Ascending aorta (tissue), 2 donors: ENCODE measurements around the gene ZNF688. TPM values are rescaled to one million over a fixed set of nuclear protein-coding genes. Genes with fewer than 3 reads are reported as not detected.
"Not testable (repeated sequence)": the region's sequence is repeated elsewhere in the genome, so short reads cannot be mapped to it uniquely, and the experiment has no call there.

Experiments used
- DNase-seq, 2 donors: peaks; one replicate each; pipeline ENCODE4 v3.0.0-alpha.2; 2019; ENCODE audit warnings: low spot score in 2 of 2
- H3K27ac ChIP-seq, 2 donors: fragments of 200-600 bp; sonication (generic); one replicate each; pipeline ENCODE4 v1.5.1; 2016 to 2017; ENCODE audit warnings: mild to moderate bottlenecking in 1 of 2
- H3K27me3 ChIP-seq: fragments of 200-600 bp; sonication (generic); one replicate; pipeline ENCODE4 v1.5.1; 2017
- H3K36me3 ChIP-seq, 2 donors: fragments of 200-600 bp; sonication (generic); one replicate each; pipeline ENCODE4 v1.5.1; 2016
- H3K4me1 ChIP-seq, 2 donors: fragments of 200-600 bp; sonication (generic); one replicate each; pipeline ENCODE4 v1.5.1; 2016 to 2017; ENCODE audit warnings: mild to moderate bottlenecking in 1 of 2
- H3K4me3 ChIP-seq, 2 donors: fragments of 200-600 bp; sonication (generic); one replicate each; pipeline ENCODE4 v1.5.1; 2016 to 2017; ENCODE audit warnings: mild to moderate bottlenecking in 1 of 2
- H3K9me3 ChIP-seq, 2 donors: fragments of 200-600 bp; sonication (generic); one replicate each; pipeline ENCODE4 v1.5.1; 2016
- CTCF ChIP-seq, 3 experiments: fragments of 200-600 bp in 2 of 3; fragments of 450-650 bp in 1 of 3; sonication (generic) in 2 of 3; IDR thresholded peaks; one replicate each; pipeline ENCODE4 v1.5.1; 2016 to 2019; ENCODE audit warnings: antibody characterized with exemption in 3 of 3, mild to moderate bottlenecking in 1 of 3, moderate library complexity in 1 of 3
- intact Hi-C: fragments of 100-400 bp; cut with DNase I; formaldehyde crosslinking; loops from one replicate; pipeline ENCODE4 v1.15.1; 2023
- total RNA-seq: library from RNA; depleted of rRNA; stranded (reverse); fragments of >200 nt; gene quantifications from one replicate; pipeline ENCODE4 v1.1.0, GENCODE V29; 2016

Gene ZNF688
- total RNA-seq, 1 donor from 2014 or later = 11.3 TPM

GRCh38 chr16:30523768-30524574 lies 47.5 kb downstream of the ZNF688 start:
- Histone ChIP-seq H3K36me3 (peaks cover 8% of the 10 kb centered on the region in 2 donors), H3K27me3 (no peaks in the 10 kb centered on the region), H3K4me3 (no peak overlapping the region), H3K27ac (no peak overlapping the region), H3K4me1 (peaks cover 0 to 6% of the 10 kb centered on the region in 2 donors), H3K9me3 (no peaks in the 10 kb centered on the region)
- intact Hi-C loops = no loop called here
- no peak for TF ChIP-seq CTCF (IDR thresholded peaks at IDR 0.05)
- DNase-seq = no peak

GRCh38 chr16:30522702-30523463 lies 48.6 kb downstream of the ZNF688 start:
- H3K4me1 ChIP-seq, H3K27ac ChIP-seq, H3K9me3 ChIP-seq, DNase-seq, H3K27me3 ChIP-seq, H3K4me3 ChIP-seq, H3K36me3 ChIP-seq, intact Hi-C loops: not testable (repeated sequence)

GRCh38 chr16:30521873-30522641 lies 49.5 kb downstream of the ZNF688 start:
- Histone ChIP-seq H3K9me3 (no peaks in the 10 kb centered on the region), H3K27ac (no peak overlapping the region), H3K4me3 (no peak overlapping the region), H3K4me1 (no peaks in the 10 kb centered on the region), H3K27me3 (no peaks in the 10 kb centered on the region), H3K36me3 (peaks cover 8% of the 10 kb centered on the region in 2 donors)
- intact Hi-C loops = no loop called here
- no peak for TF ChIP-seq CTCF (IDR thresholded peaks at IDR 0.05)
- no peak for DNase-seq

GRCh38 chr16:30521476-30521872 lies 50.0 kb downstream of the ZNF688 start:
- no peak for TF ChIP-seq CTCF (IDR thresholded peaks at IDR 0.05)
- Histone ChIP-seq H3K4me3 (no peak overlapping the region), H3K27ac (no peak overlapping the region), H3K27me3 (no peaks in the 10 kb centered on the region), H3K9me3 (no peaks in the 10 kb centered on the region), H3K4me1 (no peaks in the 10 kb centered on the region), H3K36me3 (peaks cover 8% of the 10 kb centered on the region in 2 donors)
- no peak for DNase-seq
- intact Hi-C loops = no loop called here

Other genes with a start within 250 kb of the ZNF688 start
- gene CD2BP2, start 216.4 kb downstream of the ZNF688 start, total RNA-seq = 15.1 TPM
- gene TBC1D10B, start 201.2 kb downstream of the ZNF688 start, total RNA-seq = 20.9 TPM
- not detected for gene MYL11, start 196.9 kb downstream of the ZNF688 start, total RNA-seq
- not detected for gene SEPTIN1, start 189.2 kb downstream of the ZNF688 start, total RNA-seq
- gene ZNF48, start 176.3 kb downstream of the ZNF688 start, total RNA-seq = 25.1 TPM
- 49.6 TPM for gene ZNF771, start 164.1 kb downstream of the ZNF688 start, total RNA-seq
- 7.2 TPM for gene DCTPP1, start 141.7 kb downstream of the ZNF688 start, total RNA-seq
- 22.8 TPM for gene SEPHS2, start 125.8 kb downstream of the ZNF688 start, total RNA-seq
- 0.11 TPM for gene ITGAL, start 99.0 kb downstream of the ZNF688 start, total RNA-seq
- gene ZNF768, start 45.1 kb downstream of the ZNF688 start, total RNA-seq = 18.9 TPM
- gene ZNF747, start 36.9 kb downstream of the ZNF688 start, total RNA-seq = 19.6 TPM
- gene ZNF764, start 13.3 kb downstream of the ZNF688 start, total RNA-seq = 10.9 TPM
- gene ZNF785, start 14.0 kb upstream of the ZNF688 start, total RNA-seq = 12.1 TPM
- 7.0 TPM for gene ZNF689, start 38.7 kb upstream of the ZNF688 start, total RNA-seq
- gene PRR14, start 79.2 kb upstream of the ZNF688 start, total RNA-seq = 124 TPM
- gene FBRS, start 86.7 kb upstream of the ZNF688 start, total RNA-seq = 26.8 TPM
- gene SRCAP, start 127.5 kb upstream of the ZNF688 start, total RNA-seq = 24.5 TPM
- gene PHKG2, start 176.7 kb upstream of the ZNF688 start, total RNA-seq = 78.8 TPM
- not detected for gene CFAP119, start 190.3 kb upstream of the ZNF688 start, total RNA-seq
- 66.3 TPM for gene RNF40, start 190.6 kb upstream of the ZNF688 start, total RNA-seq
- 12.3 TPM for gene ZNF629, start 215.5 kb upstream of the ZNF688 start, total RNA-seq